CD4-positive, alpha-beta T cell treated with Interferon gamma for 1 hour (primary cell): ENCODE measurements around the gene GNAZ.

ENCODE experiments used
- DNase-seq: peaks from one replicate; pipeline ENCODE4 v3.0.0-alpha.2; 2020

GNAZ gene

GRCh38 chr22:23109441-23109978 is 39.2 kb downstream of the GNAZ start:
- DNase-seq: no peak

GRCh38 chr22:23110190-23110921 is 40.0 kb downstream of the GNAZ start:
- no peak for DNase-seq

- DNase-seq: no peak
Measured at GRCh38 chr22:23110922-23111527, 40.7 kb downstream of the GNAZ start.

- no peak for DNase-seq
Measured at GRCh38 chr22:23112472-23113012, 42.2 kb downstream of the GNAZ start.

- DNase-seq: no peak
Measured at GRCh38 chr22:23113067-23113846, 42.9 kb downstream of the GNAZ start.

GRCh38 chr22:23113847-23114720 is 43.8 kb downstream of the GNAZ start:
- no peak for DNase-seq

GRCh38 chr22:23114721-23115020 is 44.4 kb downstream of the GNAZ start:
- no peak for DNase-seq

GRCh38 chr22:23115369-23115768 is 45.0 kb downstream of the GNAZ start:
- DNase-seq: no peak

- no peak for DNase-seq
Measured at GRCh38 chr22:23115825-23116494, 45.6 kb downstream of the GNAZ start.

GRCh38 chr22:23116506-23117263 is 46.4 kb downstream of the GNAZ start:
- no peak for DNase-seq

GRCh38 chr22:23117275-23117674 is 47.0 kb downstream of the GNAZ start:
- DNase-seq: no peak

GRCh38 chr22:23117891-23118646 is 47.8 kb downstream of the GNAZ start:
- no peak for DNase-seq

- DNase-seq: no peak
Measured at GRCh38 chr22:23118647-23119493, 48.6 kb downstream of the GNAZ start.

GRCh38 chr22:23119494-23120414 is 49.4 kb downstream of the GNAZ start:
- peak; percentile 73 for DNase-seq

- DNase-seq: no peak
Measured at GRCh38 chr22:23120415-23120899, 50.1 kb downstream of the GNAZ start.

- DNase-seq: no peak
Measured at GRCh38 chr22:23121000-23121421, 50.7 kb downstream of the GNAZ start.

- no peak for DNase-seq
Measured at GRCh38 chr22:23121424-23121823, 51.1 kb downstream of the GNAZ start.
